Measurements from ENCODE around the gene PLXNA2.

The PLXNA2 gene

DNA sequence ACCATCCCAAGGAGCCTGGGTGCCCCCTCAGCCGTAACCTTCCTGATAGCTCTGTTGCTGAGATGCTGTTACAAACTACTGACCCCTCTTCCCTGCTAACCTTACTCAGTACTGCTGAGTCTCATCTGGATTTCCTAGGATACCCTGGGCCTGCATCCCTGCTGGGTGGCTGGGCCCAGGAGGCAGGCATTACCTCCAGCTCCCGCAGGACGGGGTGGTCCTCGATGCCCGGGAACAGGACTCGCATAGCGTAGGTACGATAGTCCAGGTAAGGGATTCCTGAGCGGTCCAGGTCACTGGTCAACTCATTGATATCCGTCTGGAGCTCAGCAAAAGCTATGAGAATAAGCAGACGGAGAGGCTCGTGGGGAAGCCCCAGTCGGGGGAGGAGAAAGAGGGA, 201.3 kb downstream of the PLXNA2 start:
- DNase-seq (ENCODE audit: low spot score): no peak

GRCh38 chr1:208042041-208042615, 202.1 kb downstream of the PLXNA2 start:
- no peak for DNase-seq (ENCODE audit: low spot score)

DNA sequence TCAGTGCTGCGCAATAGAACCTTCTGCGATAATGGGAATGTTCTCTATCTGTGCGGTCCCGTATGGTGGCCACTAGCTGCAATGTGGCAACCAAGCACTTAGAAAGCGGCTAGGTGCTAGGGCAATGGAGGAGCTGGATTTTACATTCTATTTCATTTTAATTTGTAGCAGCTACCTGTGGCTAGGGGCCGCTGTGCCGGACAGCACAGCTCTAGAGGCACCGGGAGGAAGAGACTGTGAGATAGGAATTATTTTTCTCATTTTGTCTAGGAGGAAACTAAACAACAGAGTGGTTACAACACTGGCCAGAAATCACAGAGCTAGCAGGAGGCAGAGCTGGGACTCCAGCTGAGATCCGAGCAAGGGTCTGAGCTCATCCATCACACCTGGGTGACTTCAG, 202.7 kb downstream of the PLXNA2 start:
- no peak for DNase-seq (ENCODE audit: low spot score)

- DNase-seq (ENCODE audit: low spot score): no peak
Observed at GRCh38 chr1:208040821-208041297, 203.3 kb downstream of the PLXNA2 start.

DNA sequence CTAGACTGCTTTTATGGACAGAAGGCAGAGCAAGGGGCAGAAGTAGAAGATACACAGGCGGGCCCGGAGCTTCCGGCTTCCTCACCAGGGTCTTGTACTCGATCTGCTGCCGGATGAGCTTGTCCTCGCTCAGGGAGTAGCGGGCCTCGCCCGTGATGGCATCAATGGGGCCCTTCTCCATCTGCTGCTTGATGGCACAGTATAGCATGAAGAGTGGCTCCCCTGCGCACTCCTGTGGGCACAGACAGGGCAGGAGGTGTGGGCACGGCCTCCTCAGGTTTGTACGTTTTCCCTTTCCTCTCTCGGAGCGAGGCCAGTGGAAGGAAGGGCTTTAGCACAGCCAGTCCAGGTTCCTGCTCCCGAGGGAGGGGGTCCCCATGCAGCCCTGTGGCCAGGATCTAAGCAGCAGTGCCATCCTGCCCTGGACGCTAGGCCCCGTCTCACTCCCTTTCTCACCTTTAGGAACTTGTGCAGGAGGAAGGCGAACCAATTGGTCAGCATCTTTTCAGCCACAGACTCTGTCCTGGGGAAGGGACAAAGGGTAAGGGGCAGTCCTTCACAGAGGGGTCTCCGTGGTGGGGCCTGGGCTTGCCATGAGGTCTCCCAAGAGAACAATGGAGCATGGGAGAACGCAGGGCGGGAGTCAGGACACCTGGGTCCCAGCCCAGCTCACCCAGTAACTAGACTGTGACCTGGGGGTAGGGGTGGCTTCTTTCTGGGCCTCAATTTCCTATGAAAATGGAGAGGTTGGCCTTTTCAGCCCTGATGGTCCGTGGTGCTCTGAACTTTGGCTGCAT, 204.4 kb downstream of the PLXNA2 start:
- DNase-seq (ENCODE audit: low spot score): no peak

DNA sequence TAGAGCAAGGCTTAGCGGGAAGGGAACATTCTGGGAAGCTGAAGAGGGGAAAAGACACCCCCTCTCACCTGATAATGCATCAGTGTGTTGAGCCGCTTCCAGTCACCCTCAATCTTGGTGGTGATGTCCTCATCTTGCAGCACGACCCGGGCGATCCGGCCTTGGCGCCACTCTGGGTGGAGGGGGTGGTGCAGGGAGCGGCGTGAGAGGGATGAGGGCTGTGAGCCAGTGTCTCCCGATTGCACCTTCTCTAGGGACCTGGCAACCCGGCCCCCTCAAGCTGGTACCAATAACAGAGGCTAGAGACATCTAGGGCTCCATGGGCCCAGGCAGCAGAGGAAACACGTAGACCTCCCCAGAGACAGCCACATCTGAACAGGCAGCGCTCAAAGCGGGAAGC, 205.9 kb downstream of the PLXNA2 start:
- DNase-seq (ENCODE audit: low spot score): no peak

GRCh38 chr1:208036918-208037766, 207.0 kb downstream of the PLXNA2 start:
- no peak for DNase-seq (ENCODE audit: low spot score)

DNA sequence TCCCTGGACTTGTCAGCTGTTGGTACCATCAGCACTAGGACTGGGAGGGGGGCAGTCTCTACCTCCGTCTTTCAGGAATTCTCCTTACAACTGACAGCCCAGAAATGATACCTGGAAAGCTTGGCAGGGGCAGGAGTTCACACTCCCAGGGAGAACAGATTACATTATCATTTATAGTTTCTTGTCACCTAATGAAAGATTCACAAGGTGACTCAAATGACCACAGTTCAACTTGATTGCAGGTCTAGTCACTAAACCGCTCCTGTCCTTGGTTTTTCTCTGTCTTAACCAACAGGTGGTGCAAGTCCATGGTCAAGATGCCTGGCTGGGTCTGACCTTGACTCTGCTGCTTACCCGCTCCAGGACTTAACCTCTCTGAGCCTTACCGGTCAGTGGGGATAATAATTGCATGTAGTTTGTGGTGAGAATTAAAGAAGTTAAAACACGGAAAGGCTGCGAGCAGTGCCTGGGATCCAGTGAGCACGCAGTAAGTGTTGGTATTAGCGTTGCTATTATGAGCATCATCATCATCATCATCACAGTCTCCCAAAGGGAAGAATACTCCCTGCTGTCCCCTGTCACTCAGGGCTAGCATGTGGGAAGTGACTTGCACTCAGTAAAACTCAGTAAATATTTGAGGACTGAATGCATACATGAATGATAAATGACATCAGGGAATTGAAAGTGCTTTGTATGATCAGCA, 207.9 kb downstream of the PLXNA2 start:
- peak; percentile 16 for DNase-seq (ENCODE audit: low spot score)

DNA sequence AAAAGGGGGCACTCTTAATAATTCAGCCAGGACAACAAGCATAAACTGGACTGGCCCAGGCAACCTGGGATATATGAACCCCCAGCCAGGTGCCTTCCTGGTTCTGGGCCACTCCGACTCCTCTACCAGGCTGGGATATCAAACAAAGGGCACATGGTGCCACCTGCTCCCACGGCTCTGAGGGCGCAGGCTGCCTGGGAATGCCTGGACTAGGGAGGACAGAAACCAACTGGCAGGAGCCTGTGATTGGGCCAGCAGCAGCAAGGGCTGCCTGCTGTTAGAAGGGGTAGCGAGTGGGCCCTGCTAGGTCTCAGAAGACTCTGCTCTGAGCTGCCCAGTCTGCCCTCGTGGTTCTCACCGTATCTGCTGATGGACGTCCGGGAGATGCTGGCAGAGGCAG, 210.0 kb downstream of the PLXNA2 start:
- no peak for DNase-seq (ENCODE audit: low spot score)

GRCh38 chr1:208033236-208033635, 210.9 kb downstream of the PLXNA2 start:
- no peak for DNase-seq (ENCODE audit: low spot score)

- DNase-seq (ENCODE audit: low spot score): no peak
Observed at GRCh38 chr1:208031932-208032320, 212.3 kb downstream of the PLXNA2 start.

GRCh38 chr1:208031316-208031931, 212.8 kb downstream of the PLXNA2 start:
- DNase-seq (ENCODE audit: low spot score): no peak

GRCh38 chr1:208030288-208031091, 213.7 kb downstream of the PLXNA2 start:
- no peak for DNase-seq (ENCODE audit: low spot score)

GRCh38 chr1:208029381-208030287, 214.6 kb downstream of the PLXNA2 start:
- DNase-seq (ENCODE audit: low spot score): no peak

DNA sequence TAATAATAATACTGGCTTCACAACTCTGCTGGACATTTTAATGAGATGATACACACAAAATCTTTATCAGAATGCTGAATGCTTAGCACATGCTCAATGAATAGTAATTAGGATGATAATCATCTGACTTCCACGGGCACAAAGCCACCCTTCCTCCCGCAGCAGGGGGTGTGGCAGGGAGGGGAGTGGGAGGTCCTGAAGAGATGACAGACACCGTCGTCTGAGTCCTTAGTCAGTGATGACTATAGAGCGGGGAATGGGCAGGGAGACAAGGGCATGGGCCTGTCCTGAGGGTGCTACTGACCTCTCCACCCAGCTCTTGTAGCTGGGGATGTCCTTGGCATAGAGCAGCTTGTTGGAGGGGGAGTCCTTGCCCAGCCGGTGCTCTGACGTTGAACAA, 215.7 kb downstream of the PLXNA2 start:
- DNase-seq (ENCODE audit: low spot score): no peak

DNA sequence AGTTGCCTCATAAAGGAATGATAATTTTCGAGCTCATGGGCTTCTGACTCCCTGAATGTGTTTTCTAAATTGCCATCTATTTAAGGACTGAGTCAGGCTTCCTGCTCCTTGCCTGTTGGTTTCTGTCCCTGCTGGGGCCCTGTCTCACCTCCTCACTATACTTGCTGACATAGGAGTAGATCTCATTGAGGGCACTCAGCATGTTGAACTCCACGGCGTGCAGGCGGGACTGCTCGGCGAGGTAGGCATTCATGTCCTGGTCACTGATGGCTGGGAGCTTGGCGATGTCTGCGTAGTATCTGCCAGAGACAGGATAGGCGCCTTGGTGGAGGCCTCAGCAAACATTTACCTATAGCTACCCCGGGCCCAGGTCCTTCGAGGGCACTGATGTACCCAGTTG, 216.3 kb downstream of the PLXNA2 start:
- DNase-seq (ENCODE audit: low spot score): no peak

- DNase-seq (ENCODE audit: low spot score): no peak
Observed at GRCh38 chr1:208026880-208027438, 217.2 kb downstream of the PLXNA2 start.

DNA sequence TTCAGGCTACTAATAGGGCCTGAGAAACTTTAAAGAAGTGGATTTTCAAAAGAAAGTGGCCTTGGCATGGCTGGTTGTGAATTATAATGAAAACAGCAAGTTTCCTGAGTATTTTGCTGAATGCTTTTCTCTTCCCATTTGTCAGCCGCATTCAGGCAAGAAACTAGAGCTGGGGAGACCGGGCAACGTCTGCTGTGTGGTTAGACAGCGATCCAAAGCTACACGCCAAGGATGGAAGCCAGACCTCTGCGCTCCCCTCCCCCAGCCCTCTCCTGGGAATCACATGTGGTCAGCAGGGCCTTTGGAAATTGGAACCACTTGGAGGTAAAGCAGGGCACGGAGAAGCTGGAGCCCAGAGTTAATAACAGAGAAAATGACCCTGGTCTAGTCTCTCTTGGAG, 219.2 kb downstream of the PLXNA2 start:
- no peak for DNase-seq (ENCODE audit: low spot score)

DNA sequence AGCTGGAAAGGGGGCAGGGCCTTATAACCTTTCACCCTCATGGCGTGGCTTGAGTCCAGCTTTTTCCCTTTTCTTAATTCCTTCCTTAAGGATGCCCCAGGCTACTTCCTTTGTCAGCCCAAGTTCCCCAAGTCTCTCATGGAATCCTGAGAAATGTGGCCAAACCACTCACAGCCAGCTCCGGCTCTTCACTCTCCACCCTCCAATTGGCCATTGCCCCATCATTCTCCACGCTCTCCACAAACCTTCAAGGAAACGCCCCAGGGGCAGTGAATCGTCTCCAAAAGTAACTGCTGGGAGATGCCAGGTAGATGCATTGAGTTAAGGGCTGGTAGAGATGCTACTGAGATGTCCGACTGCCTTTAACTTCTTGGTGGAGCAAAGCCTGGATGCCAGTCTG, 219.8 kb downstream of the PLXNA2 start:
- DNase-seq (ENCODE audit: low spot score): no peak

DNA sequence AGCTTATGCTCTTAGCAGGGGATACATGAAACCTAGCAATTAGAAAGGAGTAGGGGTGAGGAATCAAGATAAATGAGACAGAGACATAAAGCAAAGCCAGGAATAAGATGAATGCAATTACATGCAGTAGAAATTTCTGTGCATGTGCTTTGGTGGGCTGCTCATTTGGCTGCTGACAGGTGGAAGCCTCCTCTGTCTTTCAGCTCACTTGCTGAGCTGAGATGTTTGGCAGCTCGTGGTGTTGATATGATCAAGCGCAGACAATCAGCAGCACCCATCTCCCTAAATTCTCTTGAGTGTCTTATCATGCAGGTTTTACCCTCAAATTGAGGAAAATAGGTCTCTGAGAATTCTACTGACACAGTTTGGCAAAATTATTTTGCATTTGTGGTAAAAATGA, 224.9 kb downstream of the PLXNA2 start:
- no peak for DNase-seq (ENCODE audit: low spot score)

All from RKO (cell line).